K562 (cell line): ENCODE results near the gene GPR183.

ENCODE experiments used
- E2F3 ChIP-seq: fragments of 250-450 bp; sonication (Bioruptor Pico); IDR thresholded peaks from 2 replicates; pipeline ENCODE4 v1.4.0; 2020; ENCODE audit warnings: mild to moderate bottlenecking
- ETV5 ChIP-seq: sonication (generic); formaldehyde crosslinking; IDR thresholded peaks from 2 replicates; pipeline ENCODE4 v1.4.0; 2020; ENCODE audit warnings: low read depth, mild to moderate bottlenecking, missing genetic modification reagents

DNA sequence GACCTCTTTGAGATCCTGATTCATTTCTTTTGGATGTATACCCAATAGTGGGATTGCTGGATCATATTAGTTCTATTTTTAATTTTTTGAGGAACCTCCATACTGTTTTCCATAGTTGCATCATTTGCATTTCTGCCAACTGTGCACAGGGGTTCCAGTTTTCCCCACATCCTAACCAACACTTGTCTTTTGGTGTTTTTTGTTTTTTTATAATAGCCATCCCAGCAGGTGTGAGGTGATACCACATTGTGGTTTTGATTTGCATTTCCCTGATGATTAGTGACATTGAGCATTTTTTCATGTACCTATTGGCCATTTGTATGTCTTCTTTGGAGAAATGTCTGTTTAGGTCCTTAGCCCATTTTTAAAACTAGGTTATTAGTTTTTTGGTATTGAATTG lies 18.8 kb upstream of the GPR183 start:
- TF ChIP-seq ETV5 = no peak
- TF ChIP-seq E2F3 (CRISPR knock-in tag) = no peak
